Psoas muscle (tissue), 8 donors: ENCODE data around the gene RYR1. TPM values are rescaled to one million over a fixed set of nuclear protein-coding genes. Genes with fewer than 3 reads are reported as not detected.

Experiments used
- ATAC-seq, 4 donors: fragments of 200-7000 bp; cut with Tn5 transposase; one replicate each; pipeline ENCODE4 v1.9.1; 2020; ENCODE audit warnings: moderate library complexity in 3 of 4, mild to moderate bottlenecking in 2 of 4
- DNase-seq, 2 donors: peaks; one replicate each; pipeline ENCODE4 v3.0.0-alpha.2; 2020
- H3K27ac ChIP-seq: fragments of 200-600 bp; one replicate; pipeline ENCODE4 v1.8.0; 2022
- H3K27me3 ChIP-seq, 3 donors: fragments of 200-600 bp in 1 of 3; one replicate each; pipeline versions ENCODE4 v1.6.1 to v1.8.0; 2013 to 2022; ENCODE audit warnings: low read length in 2 of 3, mild to moderate bottlenecking in 2 of 3, moderate library complexity in 1 of 3; ENCODE audit not compliant: insufficient read depth in 3 of 3
- H3K36me3 ChIP-seq, 2 donors: fragments of 200-600 bp in 1 of 2; one replicate each; pipeline versions ENCODE4 v1.6.1 to v1.8.0; 2013 to 2022; ENCODE audit warnings: low read depth in 1 of 2, mild to moderate bottlenecking in 1 of 2, moderate library complexity in 1 of 2; ENCODE audit not compliant: insufficient read depth in 1 of 2
- H3K4me1 ChIP-seq: fragments of 200-600 bp; one replicate; pipeline ENCODE4 v1.8.0; 2022
- H3K4me3 ChIP-seq: fragments of 200-600 bp; one replicate; pipeline ENCODE4 v1.8.0; 2022; ENCODE audit warnings: mild to moderate bottlenecking
- H3K9me3 ChIP-seq: fragments of 200-600 bp; one replicate; pipeline ENCODE4 v1.8.0; 2022
- WGBS, 3 donors: extraction: QIAGEN DNeasy Blood & Tissue Kit; methylation state at CpG; one replicate each; pipeline versions ENCODE4 v1.1.6 to v1.1.7; 2013; 5-methylcytosine and 5-hydroxymethylcytosine counted together
- intact Hi-C, 2 donors: fragments of 100-400 bp; cut with DNase I; formaldehyde crosslinking; loops; one replicate each; pipeline versions ENCODE4 v1.11.0 to v1.14.2; 2022
- polyA plus RNA-seq, 3 donors: library from polyadenylated mRNA; stranded (reverse); fragments of 200-250 nt; gene quantifications; one replicate each; pipeline ENCODE4 v1.2.3, GENCODE V29; 2013
- total RNA-seq, 4 donors: library from RNA; stranded (reverse); fragmentation: NEBNext Ultra II Directional in 2 of 4; extraction: Animal tissue kit (Norgen Biotek cat#: 25700) in 2 of 4; gene quantifications; one replicate each; pipeline versions ENCODE4 v1.2.1 to v1.2.4, GENCODE V29; 2021 to 2023
- TF ChIP-seq, protein P1 (sequence below): fragments of 200-600 bp; IDR thresholded peaks from one replicate; pipeline ENCODE4 v1.8.0; 2022; ENCODE audit warnings: antibody characterized with exemption
- donor health status: healthy with polysubstance abuse.
- donor health status: DM: no; HTN: no; CAD: no; lungs with moderate emphysema.
- donor health status: Bipolar disorder and iron deficiency.
- donor health status: healthy.
- donor health status: DM: yes; HTN: yes; CAD: no.
- donor health status: DM: no; HTN: no; CAD: no.
- donor health status: DM: no; HTN: no; CAD: no.
- donor health status: DM: yes; HTN: yes; CAD: no.

RYR1 gene
- total and polyA plus RNA-seq, 7 donors = 56.0 to 1,211 (median 572) TPM

DNA sequence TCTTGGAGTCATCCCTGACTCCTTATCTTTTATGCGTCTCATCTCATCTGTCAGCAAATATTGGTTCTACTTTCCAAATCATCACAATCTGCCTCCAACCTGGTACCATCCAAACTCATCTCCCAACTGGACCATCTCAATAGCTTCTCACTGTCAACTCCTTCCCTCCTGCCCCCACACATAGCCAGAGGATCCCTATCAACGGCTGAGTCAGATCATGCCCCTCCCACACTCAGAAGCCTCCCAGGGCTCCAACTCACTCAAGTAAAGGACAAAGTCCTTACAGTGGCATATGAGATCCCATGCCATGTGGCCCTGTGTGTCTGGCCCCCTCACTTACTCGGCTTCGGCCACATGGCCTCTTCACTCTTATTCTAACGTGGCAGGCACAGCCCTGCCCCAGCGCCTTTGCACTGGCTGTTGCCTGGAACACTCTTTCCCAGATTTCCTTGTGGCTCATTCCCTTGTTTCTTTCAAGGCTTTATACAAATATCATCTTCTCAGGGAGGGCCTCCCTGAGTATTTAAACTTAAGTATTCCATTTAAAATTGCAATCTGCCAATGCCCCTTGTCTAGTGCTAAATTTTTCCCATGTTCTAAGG is 40.7 kb upstream of the RYR1 start:
- peaks cover 0 to 37% (median 17%) of the 10 kb centered on the region in 3 donors for H3K27me3 ChIP-seq
- no peak for ATAC-seq

DNA sequence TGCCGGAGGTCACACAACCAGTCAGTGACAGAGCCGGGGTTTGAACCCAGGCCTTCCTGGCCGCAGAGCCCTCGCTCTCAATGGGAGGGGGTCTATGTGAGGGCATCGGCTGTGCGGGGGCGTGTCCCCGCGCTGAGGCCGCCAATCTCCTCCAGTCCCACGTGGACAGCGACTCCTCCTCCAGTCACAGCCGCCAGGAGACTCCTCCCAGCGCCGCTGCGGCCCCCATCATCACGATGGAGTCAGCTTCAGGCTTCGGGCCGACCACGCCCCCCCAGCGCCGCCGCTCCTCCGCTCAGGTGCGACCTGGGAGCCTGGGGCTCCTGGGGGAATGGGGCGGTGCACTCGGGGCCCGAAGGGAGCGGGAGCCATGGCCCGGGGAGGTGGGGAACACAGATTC is 39.0 kb upstream of the RYR1 start:
- TF ChIP-seq, protein P1, sequence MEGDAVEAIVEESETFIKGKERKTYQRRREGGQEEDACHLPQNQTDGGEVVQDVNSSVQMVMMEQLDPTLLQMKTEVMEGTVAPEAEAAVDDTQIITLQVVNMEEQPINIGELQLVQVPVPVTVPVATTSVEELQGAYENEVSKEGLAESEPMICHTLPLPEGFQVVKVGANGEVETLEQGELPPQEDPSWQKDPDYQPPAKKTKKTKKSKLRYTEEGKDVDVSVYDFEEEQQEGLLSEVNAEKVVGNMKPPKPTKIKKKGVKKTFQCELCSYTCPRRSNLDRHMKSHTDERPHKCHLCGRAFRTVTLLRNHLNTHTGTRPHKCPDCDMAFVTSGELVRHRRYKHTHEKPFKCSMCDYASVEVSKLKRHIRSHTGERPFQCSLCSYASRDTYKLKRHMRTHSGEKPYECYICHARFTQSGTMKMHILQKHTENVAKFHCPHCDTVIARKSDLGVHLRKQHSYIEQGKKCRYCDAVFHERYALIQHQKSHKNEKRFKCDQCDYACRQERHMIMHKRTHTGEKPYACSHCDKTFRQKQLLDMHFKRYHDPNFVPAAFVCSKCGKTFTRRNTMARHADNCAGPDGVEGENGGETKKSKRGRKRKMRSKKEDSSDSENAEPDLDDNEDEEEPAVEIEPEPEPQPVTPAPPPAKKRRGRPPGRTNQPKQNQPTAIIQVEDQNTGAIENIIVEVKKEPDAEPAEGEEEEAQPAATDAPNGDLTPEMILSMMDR = no peak

More for the DNA sequence above, 40.7 kb upstream of the RYR1 start:
- Histone ChIP-seq H3K36me3 (no peaks in the 10 kb centered on the region), H3K4me3 (no peak overlapping the region), H3K27ac (no peak overlapping the region), H3K4me1 (peaks cover 6% of the 10 kb centered on the region), H3K9me3 (no peaks in the 10 kb centered on the region)
- 74 to 80% (median 78%) methylated on average over 6 of the region's 6 CpGs for WGBS, 3 donors
- no peak for DNase-seq
- TF ChIP-seq, protein P1 = no peak
- intact Hi-C loops = no loop called here

DNA sequence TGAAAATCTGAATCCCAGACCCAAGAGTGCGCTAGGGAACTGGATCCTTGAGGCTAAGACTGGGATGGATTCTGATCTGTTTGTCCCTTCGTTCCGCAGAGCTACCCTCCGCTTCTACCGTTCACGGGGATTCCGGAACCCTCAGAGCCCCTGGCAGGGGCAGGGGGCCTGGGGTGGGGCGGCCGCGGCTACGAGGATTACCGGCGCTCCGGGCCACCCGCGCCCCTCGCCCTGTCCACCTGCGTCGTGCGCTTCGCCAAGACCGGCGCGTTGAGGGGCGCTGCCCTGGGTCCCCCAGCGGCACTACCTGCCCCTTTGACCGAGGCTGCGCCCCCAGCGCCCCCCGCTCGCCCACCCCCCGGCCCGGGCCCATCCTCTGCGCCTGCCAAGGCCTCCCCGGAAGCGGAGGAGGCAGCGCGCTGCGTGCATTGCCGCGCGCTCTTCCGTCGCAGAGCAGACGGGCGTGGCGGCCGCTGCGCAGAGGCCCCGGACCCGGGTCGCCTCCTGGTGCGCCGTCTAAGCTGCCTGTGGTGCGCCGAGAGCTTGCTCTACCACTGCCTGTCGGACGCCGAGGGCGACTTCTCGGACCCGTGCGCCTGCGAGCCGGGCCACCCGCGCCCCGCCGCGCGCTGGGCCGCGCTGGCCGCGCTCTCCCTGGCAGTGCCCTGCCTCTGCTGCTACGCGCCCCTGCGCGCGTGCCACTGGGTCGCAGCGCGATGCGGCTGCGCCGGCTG is 37.9 kb upstream of the RYR1 start:
- no peak overlapping the region for H3K4me3 ChIP-seq
- WGBS, 3 donors = 5 to 17% (median 14%) methylated on average over 57 to 86 of the region's 86 CpGs
- H3K27me3 ChIP-seq = peaks cover 0 to 57% (median 21%) of the 10 kb centered on the region in 3 donors
- H3K4me1 ChIP-seq = no peaks in the 10 kb centered on the region
- H3K27ac ChIP-seq = no peak overlapping the region
- intact Hi-C loops = no loop called here
- DNase-seq (no peak), ATAC-seq (no peak)
- H3K9me3 ChIP-seq = no peaks in the 10 kb centered on the region
- TF ChIP-seq, protein P1 = no peak
- no peaks in the 10 kb centered on the region for H3K36me3 ChIP-seq

More for the DNA sequence above, 39.0 kb upstream of the RYR1 start:
- H3K27ac ChIP-seq = no peak overlapping the region
- intact Hi-C loops = no loop called here
- ATAC-seq (peak in 1 of 4 donors; percentile 15), DNase-seq (no peak)
- no peaks in the 10 kb centered on the region for H3K9me3 ChIP-seq
- H3K36me3 ChIP-seq = no peaks in the 10 kb centered on the region
- H3K4me1 ChIP-seq = no peaks in the 10 kb centered on the region
- 9 to 18% (median 12%) methylated on average over 28 to 30 of the region's 30 CpGs for WGBS, 3 donors
- peaks cover 0 to 52% (median 21%) of the 10 kb centered on the region in 3 donors for H3K27me3 ChIP-seq
- no peak overlapping the region for H3K4me3 ChIP-seq

DNA sequence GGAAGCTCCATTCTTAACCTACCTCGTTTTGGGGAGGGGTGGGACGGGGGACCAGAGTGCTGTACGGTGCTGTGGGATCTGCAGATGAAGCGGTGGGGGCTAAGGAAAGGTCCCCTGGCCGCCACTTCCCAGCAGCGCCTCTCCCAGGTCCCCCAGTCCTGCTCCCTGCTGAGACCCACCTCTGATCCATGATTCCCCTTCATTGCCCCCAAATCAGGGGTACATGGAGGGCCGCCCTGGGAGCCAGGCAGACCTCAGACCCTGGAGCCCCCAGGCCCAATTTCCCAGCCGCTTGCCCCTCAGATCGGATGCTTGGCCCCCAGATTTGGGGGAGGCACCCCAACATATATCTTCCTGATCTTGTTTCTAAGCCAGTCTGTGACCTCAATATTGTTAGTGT is 34.4 kb upstream of the RYR1 start:
- no peaks in the 10 kb centered on the region for H3K9me3 ChIP-seq
- no peaks in the 10 kb centered on the region for H3K4me1 ChIP-seq
- H3K36me3 ChIP-seq = no peaks in the 10 kb centered on the region
- peaks cover 0 to 55% (median 21%) of the 10 kb centered on the region in 3 donors for H3K27me3 ChIP-seq
- H3K4me3 ChIP-seq = no peak overlapping the region
- intact Hi-C loops = no loop called here
- no peak for ATAC-seq
- no peak for DNase-seq
- WGBS, 3 donors = 44 to 58% (median 53%) methylated on average over 9 of the region's 9 CpGs
- no peak overlapping the region for H3K27ac ChIP-seq
- TF ChIP-seq, protein P1 = no peak
